GM23338 (cell line): ENCODE measurements around the gene ERRFI1. TPM values are rescaled to one million over a fixed set of nuclear protein-coding genes. Genes with fewer than 3 reads are reported as not detected.

Experiments
- ATAC-seq: fragments of 200-7000 bp; cut with Tn5 transposase; 3 replicates; pipeline ENCODE4 v1.9.1; 2020
- DNase-seq: peaks from one replicate; pipeline ENCODE4 v3.0.0-alpha.2; 2015; ENCODE audit warnings: low spot score
- H2AFZ ChIP-seq: fragments of 200-600 bp; sonication (generic); 2 replicates; pipeline ENCODE4 v1.8.0; 2016; ENCODE audit warnings: antibody characterized with exemption, mild to moderate bottlenecking, moderate library complexity
- H3F3A ChIP-seq: fragments of 200-600 bp; sonication (generic); replicated peaks from 2 replicates; pipeline ENCODE4 v1.8.0; 2017; ENCODE audit warnings: antibody characterized with exemption, mixed run types, low read depth
- H3K27ac ChIP-seq: fragments of 200-600 bp; sonication (generic); 2 replicates; pipeline ENCODE4 v1.6.1; 2016; ENCODE audit warnings: low read depth
- H3K27me3 ChIP-seq: fragments of 200-600 bp; sonication (generic); 2 replicates; pipeline ENCODE4 v1.8.0; 2016; ENCODE audit warnings: mild to moderate bottlenecking, mixed run types, moderate library complexity; ENCODE audit not compliant: insufficient read depth
- H3K36me3 ChIP-seq: fragments of 200-600 bp; sonication (generic); 2 replicates; pipeline ENCODE4 v1.8.0; 2016; ENCODE audit warnings: mild to moderate bottlenecking; ENCODE audit not compliant: insufficient read depth
- H3K4me1 ChIP-seq: fragments of 200-600 bp; sonication (generic); 2 replicates; pipeline ENCODE4 v1.8.0; 2016; ENCODE audit warnings: mild to moderate bottlenecking, moderate library complexity; ENCODE audit not compliant: insufficient read depth
- H3K4me2 ChIP-seq: fragments of 200-600 bp; sonication (generic); 2 replicates; pipeline ENCODE4 v1.7.1; 2017; ENCODE audit warnings: mixed run types
- H3K4me3 ChIP-seq: fragments of 200-600 bp; sonication (generic); 2 replicates; pipeline ENCODE4 v1.6.1; 2016; ENCODE audit warnings: mixed run types
- H3K79me2 ChIP-seq: fragments of 200-600 bp; sonication (generic); replicated peaks from 2 replicates; pipeline ENCODE4 v1.8.0; 2017; ENCODE audit warnings: mild to moderate bottlenecking; ENCODE audit not compliant: insufficient read depth
- H3K9me2 ChIP-seq: fragments of 200-600 bp; sonication (generic); 2 replicates; pipeline ENCODE4 v1.8.0; 2017; ENCODE audit not compliant: insufficient read depth
- H4K20me1 ChIP-seq: fragments of 200-600 bp; sonication (generic); replicated peaks from 2 replicates; pipeline ENCODE4 v1.8.0; 2017; ENCODE audit warnings: mild to moderate bottlenecking; ENCODE audit not compliant: insufficient read depth
- H3K27ac Mint-ChIP-seq: 2 replicates; pipeline ENCODE4 v1.8.0; 2020; ENCODE audit warnings: inconsistent platforms, mild to moderate bottlenecking, moderate library complexity, mixed read lengths
- H3K27me3 Mint-ChIP-seq: 3 replicates; pipeline ENCODE4 v1.8.0; 2022; ENCODE audit warnings: low read depth, mild to moderate bottlenecking, moderate library complexity, mixed read lengths, inconsistent platforms; ENCODE audit not compliant: insufficient read depth, poor library complexity
- H3K36me3 Mint-ChIP-seq: 3 replicates; pipeline ENCODE4 v1.8.0; 2021; ENCODE audit warnings: low read depth, mild to moderate bottlenecking, inconsistent platforms, moderate library complexity, mixed read lengths
- H3K4me1 Mint-ChIP-seq: 3 replicates; pipeline ENCODE4 v1.8.0; 2020; ENCODE audit warnings: mild to moderate bottlenecking, inconsistent platforms, mixed read lengths
- H3K4me3 Mint-ChIP-seq: 3 replicates; pipeline ENCODE4 v1.8.0; 2021; ENCODE audit warnings: moderate library complexity, mild to moderate bottlenecking, inconsistent platforms, mixed read lengths
- H3K9me3 Mint-ChIP-seq: 3 replicates; pipeline ENCODE4 v1.8.0; 2020; ENCODE audit warnings: moderate library complexity, mild to moderate bottlenecking, inconsistent platforms, mixed read lengths
- CREB1 ChIP-seq: fragments of 250-450 bp; sonication (Bioruptor Pico); IDR thresholded peaks from 2 replicates; pipeline ENCODE4 v1.5.0; 2020; ENCODE audit warnings: low read depth, mild to moderate bottlenecking, moderate library complexity
- CTCF ChIP-seq, 2 experiments: fragments of 200-600 bp in 1 of 2; sonication (generic) in 1 of 2; conservative IDR thresholded peaks; 2 replicates each; pipeline versions ENCODE4 v1.5.1 to v1.6.1; 2016 to 2017; ENCODE audit warnings: antibody characterized with exemption in 2 of 2, low read depth in 2 of 2, mild to moderate bottlenecking in 2 of 2, moderate library complexity in 1 of 2
- ETS1 ChIP-seq: IDR thresholded peaks from 2 replicates; pipeline ENCODE4 v1.6.1; 2016; ENCODE audit warnings: antibody characterized with exemption
- EZH2 ChIP-seq: fragments of 200-600 bp; sonication (generic); IDR thresholded peaks from one replicate; pipeline ENCODE4 v1.8.0; 2017; ENCODE audit warnings: antibody characterized with exemption, mild to moderate bottlenecking, low read depth; ENCODE audit not compliant: unreplicated experiment
- EZH2phosphoT487 ChIP-seq: fragments of 200-600 bp; sonication (generic); IDR thresholded peaks from one replicate; pipeline ENCODE4 v1.8.1; 2018; ENCODE audit warnings: antibody characterized with exemption; ENCODE audit not compliant: unreplicated experiment
- JUNB ChIP-seq: IDR thresholded peaks from one replicate; pipeline ENCODE4 v1.6.1; 2016; ENCODE audit warnings: antibody characterized with exemption; ENCODE audit not compliant: unreplicated experiment
- NANOG ChIP-seq: IDR thresholded peaks from 2 replicates; pipeline ENCODE4 v1.6.1; 2016; ENCODE audit warnings: antibody characterized with exemption, borderline replicate concordance
- POLR2AphosphoS5 ChIP-seq: IDR thresholded peaks from 2 replicates; pipeline ENCODE4 v1.6.1; 2016; ENCODE audit warnings: antibody characterized with exemption, low read depth
- REST ChIP-seq: IDR thresholded peaks from one replicate; pipeline ENCODE4 v1.6.1; 2018; ENCODE audit warnings: antibody characterized with exemption; ENCODE audit not compliant: unreplicated experiment
- STAT1 ChIP-seq: IDR thresholded peaks from one replicate; pipeline ENCODE4 v1.6.1; 2016; ENCODE audit warnings: antibody characterized with exemption; ENCODE audit not compliant: unreplicated experiment
- ZNF114 ChIP-seq: fragments of 250-450 bp; sonication (Bioruptor Pico); IDR thresholded peaks from 2 replicates; pipeline ENCODE4 v1.5.0; 2020; ENCODE audit warnings: mild to moderate bottlenecking, moderate library complexity
- ZNF331 ChIP-seq: fragments of 250-450 bp; sonication (Bioruptor Pico); IDR thresholded peaks from 2 replicates; pipeline ENCODE4 v1.5.0; 2020; ENCODE audit warnings: low read depth, mild to moderate bottlenecking, moderate library complexity
- ZNF462 ChIP-seq: fragments of 250-450 bp; sonication (Bioruptor Pico); IDR thresholded peaks from 2 replicates; pipeline ENCODE4 v1.5.0; 2020; ENCODE audit warnings: mild to moderate bottlenecking, moderate library complexity
- polyA plus RNA-seq: library from polyadenylated mRNA; unstranded; fragments of >200 nt; fragmentation: Nextera tagmentation; extraction: Ambion mirVana; gene quantifications from 2 replicates; pipeline ENCODE4 v1.2.1, GENCODE V29; 2016
- total RNA-seq: library from RNA; depleted of rRNA; stranded (reverse); fragments of >200 nt; shearing (Covaris generic); gene quantifications from 2 replicates; pipeline ENCODE4 v1.2.3, GENCODE V29; 2014

Gene ERRFI1
- total and polyA plus RNA-seq, 2 experiments from 2014 or later = 22.9 to 59.8 TPM

- Mint-ChIP-seq H3K4me3 (no peak overlapping the region; the same call in 2 of the 3 replicates), H3K9me3 (no peaks in the 10 kb centered on the region; the same call in 2 of the 3 replicates), H3K36me3 (peaks cover 3% of the 10 kb centered on the region; the same call in 2 of the 3 replicates), H3K4me1 (peaks cover 35% of the 10 kb centered on the region), H3K27ac (no peak overlapping the region), H3K27me3 (no peaks in the 10 kb centered on the region)
- Histone ChIP-seq H4K20me1 (no peaks in the 10 kb centered on the region; the same call in 1 of the 2 replicates), H3K9me2 (no peaks in the 10 kb centered on the region), H3K4me1 (peaks cover 40% of the 10 kb centered on the region), H3K27me3 (no peaks in the 10 kb centered on the region), H3K79me2 (0 out of 2 replicates have a peak, but pooled peaks cover 2% of the 10 kb centered on the region), H3K27ac (peak overlapping the region; percentile 37), H3F3A (no peaks in the 10 kb centered on the region), H2AFZ (no peak overlapping the region), H3K36me3 (no peaks in the 10 kb centered on the region), H3K4me2 (peak overlapping the region; percentile 44; the same call in 1 of the 2 replicates), H3K4me3 (no peak overlapping the region)
- ATAC-seq (no peak), DNase-seq (no peak)
- TF ChIP-seq STAT1 = no peak
- TF ChIP-seq CREB1 = no peak
- TF ChIP-seq EZH2phosphoT487 = no peak
- TF ChIP-seq POLR2AphosphoS5 = no peak
- TF ChIP-seq ZNF331 (CRISPR knock-in tag) = no peak
- TF ChIP-seq JUNB = no peak
- no peak for TF ChIP-seq EZH2
- TF ChIP-seq ZNF114 = no peak
- TF ChIP-seq ETS1 = no peak
- no peak for TF ChIP-seq ZNF462
- TF ChIP-seq REST = no peak
- no peak for TF ChIP-seq NANOG
- no peak for TF ChIP-seq CTCF (conservative IDR thresholded peaks at IDR 0.05; ENCODE audit: low read depth in 2 of 2)
These were observed 22.5 kb downstream of the ERRFI1 start for GRCh38 chr1:8003438-8004112.
